Measurements from ENCODE around the gene MYO1A.
"Not testable (repeated sequence)": the region's sequence is repeated elsewhere in the genome, so short reads cannot be mapped to it uniquely, and the experiment has no call there.

Gene MYO1A

DNA sequence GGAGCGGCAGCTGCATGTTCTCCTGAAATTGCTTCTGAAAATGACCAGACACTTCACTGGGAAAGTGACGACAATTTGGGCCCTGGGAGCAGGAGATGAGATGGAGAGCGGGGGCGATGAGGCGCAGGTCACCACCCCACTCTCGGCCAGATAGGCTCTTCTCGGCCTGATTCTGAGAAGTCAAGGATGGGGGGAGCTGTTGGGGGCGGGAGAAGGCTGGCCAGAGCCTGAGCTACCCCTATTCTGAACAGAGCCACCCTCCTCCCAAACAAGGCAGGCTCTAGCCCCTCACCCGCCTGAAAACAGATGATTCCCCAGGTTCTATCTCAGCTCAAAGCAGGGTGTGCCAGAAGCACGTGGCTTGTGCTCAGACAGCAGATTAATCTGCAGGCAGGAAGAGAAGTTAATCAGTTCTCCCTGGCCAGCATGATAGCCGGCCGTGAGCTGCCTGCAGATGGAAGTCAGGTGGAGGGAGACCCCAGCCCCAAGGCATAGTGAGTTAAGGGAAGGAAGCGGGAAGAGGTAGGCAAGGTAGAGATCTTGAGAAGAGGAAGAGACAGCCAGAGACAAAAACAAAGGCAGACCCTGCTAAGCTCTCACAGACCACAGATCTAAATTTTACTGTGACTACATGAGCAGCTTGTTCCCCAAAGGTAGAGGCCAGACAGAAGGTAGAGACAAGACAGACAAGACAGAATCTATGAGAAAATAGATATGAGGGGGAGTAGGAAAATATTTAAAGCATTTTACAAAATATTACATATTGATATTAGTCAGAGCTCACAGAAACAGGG, 22.7 kb downstream of the MYO1A start:
- H3K9me2 ChIP-seq (replicated peaks; ENCODE audit: insufficient read depth, low read length): no peaks in the 10 kb centered on the region
- DNase-seq: no peak
- no peak overlapping the region for H3K9ac ChIP-seq (ENCODE audit: low read length)
- H3K79me2 ChIP-seq (ENCODE audit: low read length): no peaks in the 10 kb centered on the region
- H3K27me3 ChIP-seq (replicated peaks; ENCODE audit: insufficient read depth, low read length): no peaks in the 10 kb centered on the region
- H3K9me3 ChIP-seq (replicated peaks; ENCODE audit: insufficient read depth, low read length): no peaks in the 10 kb centered on the region
- H3K4me3 ChIP-seq (ENCODE audit: low read length): no peak overlapping the region
- no peak overlapping the region for H2AFZ ChIP-seq (ENCODE audit: low read length)
- H4K20me1 ChIP-seq (ENCODE audit: insufficient read depth, low read length): no peaks in the 10 kb centered on the region
- H3K36me3 ChIP-seq (replicated peaks; ENCODE audit: insufficient read depth, low read length): no peaks in the 10 kb centered on the region
- TF ChIP-seq CTCF (IDR thresholded peaks at IDR 0.05; ENCODE audit: low read length) (no peak), EZH2 (optimal IDR thresholded peaks at IDR 0.05; ENCODE audit: low read depth, low read length) (no peak), EZH2phosphoT487 (IDR thresholded peaks at IDR 0.05; ENCODE audit: low read length) (no peak)
- no peak overlapping the region for H3K27ac ChIP-seq (ENCODE audit: low read length)
- H3F3A ChIP-seq (ENCODE audit: insufficient read depth, low read length): no peaks in the 10 kb centered on the region
- H3K4me1 ChIP-seq (ENCODE audit: low read length): no peaks in the 10 kb centered on the region
- no peak overlapping the region for H3K4me2 ChIP-seq (ENCODE audit: low read depth, low read length)

DNA sequence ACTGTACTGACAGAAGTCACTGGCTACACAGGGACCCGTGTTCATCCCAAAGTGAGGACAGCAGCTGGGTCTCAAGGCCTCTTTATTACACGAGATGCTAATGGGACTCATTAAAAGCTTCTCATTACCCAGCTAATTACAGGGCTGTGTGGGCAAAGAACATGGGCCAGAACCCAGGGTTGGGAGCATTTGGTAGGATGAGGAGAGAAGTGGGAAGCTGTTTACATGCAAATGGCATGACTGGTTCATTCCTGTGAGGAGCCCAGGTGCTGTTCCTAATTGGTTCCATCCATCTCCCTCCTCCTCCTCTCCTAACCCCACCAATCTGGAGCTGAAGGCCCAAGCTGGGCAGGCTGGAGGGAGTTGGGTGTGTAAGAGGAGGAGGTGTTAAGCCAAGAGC, 24.7 kb downstream of the MYO1A start:
- Histone ChIP-seq H3K4me1 (ENCODE audit: low read length) (no peaks in the 10 kb centered on the region), H4K20me1 (ENCODE audit: insufficient read depth, low read length) (no peaks in the 10 kb centered on the region), H3F3A (ENCODE audit: insufficient read depth, low read length) (no peaks in the 10 kb centered on the region), H3K4me2 (ENCODE audit: low read depth, low read length) (no peak overlapping the region), H3K27ac (ENCODE audit: low read length) (no peak overlapping the region), H3K27me3 (replicated peaks; ENCODE audit: insufficient read depth, low read length) (no peaks in the 10 kb centered on the region), H3K9me2 (replicated peaks; ENCODE audit: insufficient read depth, low read length) (no peaks in the 10 kb centered on the region), H3K9ac (ENCODE audit: low read length) (no peak overlapping the region), H3K36me3 (replicated peaks; ENCODE audit: insufficient read depth, low read length) (no peaks in the 10 kb centered on the region), H3K4me3 (ENCODE audit: low read length) (no peak overlapping the region), H2AFZ (ENCODE audit: low read length) (no peak overlapping the region), H3K79me2 (ENCODE audit: low read length) (no peaks in the 10 kb centered on the region), H3K9me3 (replicated peaks; ENCODE audit: insufficient read depth, low read length) (no peaks in the 10 kb centered on the region)
- no peak for TF ChIP-seq CTCF (IDR thresholded peaks at IDR 0.05; ENCODE audit: low read length)
- no peak for DNase-seq

- H3K9me3 ChIP-seq (replicated peaks; ENCODE audit: insufficient read depth, low read length); H2AFZ ChIP-seq (ENCODE audit: low read length); DNase-seq; H3K27ac ChIP-seq (ENCODE audit: low read length); H3K27me3 ChIP-seq (replicated peaks; ENCODE audit: insufficient read depth, low read length); H3K4me2 ChIP-seq (ENCODE audit: low read depth, low read length); H3K4me1 ChIP-seq (ENCODE audit: low read length); H3K79me2 ChIP-seq (ENCODE audit: low read length); H3K36me3 ChIP-seq (replicated peaks; ENCODE audit: insufficient read depth, low read length); H4K20me1 ChIP-seq (ENCODE audit: insufficient read depth, low read length); H3F3A ChIP-seq (ENCODE audit: insufficient read depth, low read length); H3K9me2 ChIP-seq (replicated peaks; ENCODE audit: insufficient read depth, low read length); H3K9ac ChIP-seq (ENCODE audit: low read length); H3K4me3 ChIP-seq (ENCODE audit: low read length): not testable (repeated sequence)
Measured at GRCh38 chr12:57022324-57022723, 27.6 kb downstream of the MYO1A start.

GRCh38 chr12:57019983-57020719, 29.8 kb downstream of the MYO1A start:
- Histone ChIP-seq H3K79me2 (ENCODE audit: low read length) (no peaks in the 10 kb centered on the region), H3K9ac (ENCODE audit: low read length) (no peak overlapping the region), H3K4me3 (ENCODE audit: low read length) (no peak overlapping the region), H3K27me3 (replicated peaks; ENCODE audit: insufficient read depth, low read length) (no peaks in the 10 kb centered on the region), H3K9me3 (replicated peaks; ENCODE audit: insufficient read depth, low read length) (no peaks in the 10 kb centered on the region), H4K20me1 (ENCODE audit: insufficient read depth, low read length) (no peaks in the 10 kb centered on the region), H3K36me3 (replicated peaks; ENCODE audit: insufficient read depth, low read length) (no peaks in the 10 kb centered on the region), H3K9me2 (replicated peaks; ENCODE audit: insufficient read depth, low read length) (no peaks in the 10 kb centered on the region), H3F3A (ENCODE audit: insufficient read depth, low read length) (no peaks in the 10 kb centered on the region), H2AFZ (ENCODE audit: low read length) (no peak overlapping the region), H3K27ac (ENCODE audit: low read length) (no peak overlapping the region), H3K4me2 (ENCODE audit: low read depth, low read length) (no peak overlapping the region), H3K4me1 (ENCODE audit: low read length) (no peaks in the 10 kb centered on the region)
- no peak for DNase-seq
- TF ChIP-seq EZH2phosphoT487 (IDR thresholded peaks at IDR 0.05; ENCODE audit: low read length) (no peak), CTCF (IDR thresholded peaks at IDR 0.05; ENCODE audit: low read length) (no peak), EZH2 (optimal IDR thresholded peaks at IDR 0.05; ENCODE audit: low read depth, low read length) (no peak)

All from MM.1S (cell line).